GM10266 (cell line): ENCODE results near the gene RCC2.

Experiments used
- DNase-seq: peaks from one replicate; pipeline ENCODE4 v3.0.0; 2012; ENCODE audit errors: extremely low spot score
- TF ChIP-seq, protein P1 (sequence below): IDR thresholded peaks from 2 replicates; pipeline ENCODE4 v1.5.1; 2012; ENCODE audit warnings: mild to moderate bottlenecking, low read depth; ENCODE audit not compliant: control insufficient read depth, insufficient read depth; ENCODE audit errors: missing control alignments

The RCC2 gene

DNA sequence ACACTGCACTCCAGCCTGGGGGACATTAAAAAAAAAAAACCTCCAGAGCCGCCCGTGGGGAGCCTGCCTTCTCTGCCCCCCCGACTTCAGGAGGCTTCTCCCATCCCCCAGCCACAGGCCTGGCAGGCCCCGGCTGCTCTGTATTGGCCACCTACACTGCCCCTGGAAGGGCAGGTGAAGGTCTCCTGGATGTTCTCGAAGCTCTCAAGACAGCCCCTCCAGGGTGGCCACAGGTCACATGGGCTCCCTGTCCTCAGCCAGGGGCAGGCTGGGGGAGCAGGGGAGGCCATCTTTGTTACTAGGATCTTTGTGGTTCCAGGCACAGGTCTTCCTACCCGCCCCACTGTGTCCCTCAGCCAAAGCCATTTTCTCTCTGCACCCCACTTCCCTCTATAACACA lies 34.7 kb downstream of the RCC2 start:
- TF ChIP-seq, protein P1, sequence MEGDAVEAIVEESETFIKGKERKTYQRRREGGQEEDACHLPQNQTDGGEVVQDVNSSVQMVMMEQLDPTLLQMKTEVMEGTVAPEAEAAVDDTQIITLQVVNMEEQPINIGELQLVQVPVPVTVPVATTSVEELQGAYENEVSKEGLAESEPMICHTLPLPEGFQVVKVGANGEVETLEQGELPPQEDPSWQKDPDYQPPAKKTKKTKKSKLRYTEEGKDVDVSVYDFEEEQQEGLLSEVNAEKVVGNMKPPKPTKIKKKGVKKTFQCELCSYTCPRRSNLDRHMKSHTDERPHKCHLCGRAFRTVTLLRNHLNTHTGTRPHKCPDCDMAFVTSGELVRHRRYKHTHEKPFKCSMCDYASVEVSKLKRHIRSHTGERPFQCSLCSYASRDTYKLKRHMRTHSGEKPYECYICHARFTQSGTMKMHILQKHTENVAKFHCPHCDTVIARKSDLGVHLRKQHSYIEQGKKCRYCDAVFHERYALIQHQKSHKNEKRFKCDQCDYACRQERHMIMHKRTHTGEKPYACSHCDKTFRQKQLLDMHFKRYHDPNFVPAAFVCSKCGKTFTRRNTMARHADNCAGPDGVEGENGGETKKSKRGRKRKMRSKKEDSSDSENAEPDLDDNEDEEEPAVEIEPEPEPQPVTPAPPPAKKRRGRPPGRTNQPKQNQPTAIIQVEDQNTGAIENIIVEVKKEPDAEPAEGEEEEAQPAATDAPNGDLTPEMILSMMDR: no peak
- DNase-seq: no peak

DNA sequence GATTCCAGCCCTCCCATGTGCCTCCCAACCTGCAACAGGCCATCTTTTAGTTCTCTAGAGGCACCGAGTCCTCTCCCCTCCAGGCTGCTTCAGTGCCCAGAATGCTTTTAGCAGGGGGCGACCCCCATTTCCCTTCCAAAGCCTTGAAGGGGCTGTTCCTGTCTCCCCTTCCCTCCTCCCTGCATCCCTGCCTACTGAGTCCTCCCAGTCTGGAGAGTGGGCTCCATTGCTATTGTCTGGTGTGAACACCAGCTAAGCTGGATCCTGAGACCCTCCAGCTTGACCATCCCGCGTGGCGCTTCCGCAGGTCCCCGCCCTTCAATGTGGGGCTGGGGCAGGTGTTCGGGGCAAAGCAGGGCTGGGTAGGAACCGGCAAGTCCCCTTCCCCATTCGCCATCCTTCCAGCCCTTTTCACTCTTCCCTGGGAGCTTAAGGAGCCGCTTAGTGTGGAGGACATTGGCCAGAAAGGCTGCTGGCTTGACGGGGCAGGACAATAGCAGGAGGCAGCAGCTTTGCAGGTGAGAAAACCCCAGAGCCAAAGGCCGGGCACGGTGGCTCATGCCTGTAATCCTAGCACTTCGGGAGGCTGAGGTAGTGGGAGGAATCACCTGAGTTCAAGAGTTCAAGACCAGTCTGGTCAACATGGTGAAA lies 35.3 kb downstream of the RCC2 start:
- TF ChIP-seq, protein P1: no peak
- DNase-seq: no peak

DNA sequence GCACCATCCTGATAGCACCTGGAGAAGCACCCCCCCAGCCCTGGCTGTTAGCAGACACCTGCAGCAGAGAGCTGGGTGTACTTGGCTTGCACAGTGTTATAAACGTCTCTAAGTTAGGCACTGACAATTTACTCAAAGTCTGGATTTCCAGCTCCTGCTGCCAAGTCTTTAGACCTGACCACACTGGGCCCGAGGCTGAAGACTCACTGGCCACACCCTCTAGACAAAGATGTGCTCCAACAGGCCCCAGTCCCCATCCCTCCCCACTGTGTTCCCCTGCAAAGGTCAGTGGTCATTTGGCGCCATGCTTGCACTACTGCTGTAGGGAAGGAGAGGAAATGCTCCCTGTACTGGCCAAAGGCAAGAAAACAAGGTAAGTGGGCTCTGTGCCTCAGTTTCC lies 36.4 kb downstream of the RCC2 start:
- TF ChIP-seq, protein P1: no peak
- no peak for DNase-seq

DNA sequence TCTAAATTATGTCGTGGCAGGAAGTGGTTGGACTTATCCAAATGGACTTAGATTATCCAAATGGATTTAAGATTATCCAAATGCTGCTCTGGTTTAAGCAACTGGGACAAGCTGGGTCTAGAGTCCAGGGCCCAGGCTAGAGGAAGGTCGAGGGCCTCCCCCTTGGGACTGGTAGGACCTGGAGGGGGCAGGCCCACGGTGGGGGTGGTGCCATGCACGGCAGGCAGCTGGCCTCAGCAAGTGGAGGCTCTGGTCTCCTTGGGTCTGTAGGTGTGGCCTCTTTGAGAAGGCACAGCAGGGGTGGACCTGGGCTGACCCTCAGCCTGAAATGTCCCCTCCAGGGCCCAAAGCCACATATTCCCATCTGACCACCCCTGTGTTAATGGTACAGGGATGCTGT lies 37.6 kb downstream of the RCC2 start:
- DNase-seq: no peak
- TF ChIP-seq, protein P1: no peak

DNA sequence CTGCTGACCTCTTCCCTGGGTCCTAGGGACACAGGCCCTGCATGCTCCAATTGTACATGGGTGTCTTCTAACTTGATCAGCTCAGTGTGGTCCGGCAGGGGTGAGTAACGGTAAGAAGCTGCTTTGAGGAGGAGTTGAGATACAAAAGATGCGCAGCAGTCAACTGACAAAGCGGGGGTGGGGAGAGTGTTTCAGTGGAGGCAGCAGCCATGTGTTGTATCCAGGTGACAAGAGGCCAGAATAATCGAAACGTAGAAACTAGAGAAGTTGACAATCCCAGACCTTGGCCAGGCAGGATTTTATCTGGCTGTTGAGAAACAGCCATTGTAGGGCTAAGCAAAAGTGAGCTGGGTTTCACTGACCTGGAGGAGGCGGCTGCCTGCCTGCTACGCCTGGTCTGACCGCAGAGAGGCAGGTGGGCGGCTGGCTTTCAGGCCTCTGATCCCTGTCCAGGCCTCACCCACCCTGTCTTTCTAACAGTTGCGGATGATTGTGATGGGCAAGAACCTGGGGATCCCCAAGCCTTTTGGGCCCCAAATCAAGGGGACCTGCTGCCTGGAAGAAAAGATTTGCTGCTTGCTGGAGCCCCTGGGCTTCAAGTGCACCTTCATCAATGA lies 38.6 kb downstream of the RCC2 start:
- TF ChIP-seq, protein P1: no peak
- no peak for DNase-seq

DNA sequence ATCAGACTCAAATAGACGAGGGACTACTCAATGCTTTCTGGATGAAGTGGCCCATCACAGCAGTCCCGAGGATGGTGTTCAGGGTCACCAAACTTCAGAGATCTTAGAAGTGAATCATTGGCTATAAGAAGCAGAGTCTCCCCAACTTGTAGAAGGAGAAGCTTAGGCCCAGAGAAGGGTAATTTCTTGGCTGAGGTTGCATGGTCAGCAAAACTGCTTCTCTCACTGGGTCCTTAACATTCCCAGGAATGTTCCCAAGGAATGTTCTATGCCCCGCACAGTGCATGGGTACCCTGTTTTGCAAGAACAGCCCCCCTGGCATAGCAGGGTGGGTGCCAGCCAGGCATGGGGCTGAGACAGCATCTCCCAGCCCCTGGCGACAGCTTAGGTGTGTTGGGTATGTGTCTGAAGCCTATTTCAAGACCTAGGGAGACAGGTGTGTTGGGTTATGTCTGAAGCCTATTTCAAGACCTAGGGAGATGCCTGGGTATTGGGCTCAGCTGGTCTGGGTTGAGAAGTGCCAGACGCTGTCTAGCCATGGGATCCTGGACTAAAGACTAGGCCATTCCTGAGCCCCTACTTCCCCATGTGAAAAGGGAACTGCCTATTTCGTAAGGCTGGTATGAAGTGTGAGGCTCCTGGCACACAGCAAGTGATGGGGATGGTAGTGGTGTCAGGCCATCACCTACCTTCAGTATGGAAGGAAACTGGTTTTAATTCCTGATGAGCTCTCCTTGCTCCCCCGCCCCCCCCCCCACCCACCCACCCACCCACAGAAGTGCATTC lies 41.4 kb downstream of the RCC2 start:
- TF ChIP-seq, protein P1: no peak

DNA sequence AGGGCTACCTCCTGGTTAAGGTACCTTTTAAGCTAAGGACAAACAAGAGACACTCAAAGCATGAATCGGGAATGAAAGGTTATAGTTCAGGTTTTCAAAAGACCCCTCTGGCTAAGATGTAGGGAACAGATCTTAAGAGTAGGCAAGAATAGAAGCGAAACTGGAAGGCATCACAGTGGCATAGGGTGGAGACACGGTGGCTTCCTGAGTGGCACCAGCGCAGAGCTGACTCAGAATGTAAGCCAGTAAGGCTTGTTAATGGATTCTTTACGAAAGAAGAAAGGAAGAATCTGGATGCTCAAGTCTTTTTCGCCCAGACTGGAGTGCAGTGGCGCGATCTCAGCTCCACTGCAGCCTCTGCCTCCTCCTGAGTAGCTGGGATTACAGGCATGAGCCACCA lies 46.2 kb downstream of the RCC2 start:
- TF ChIP-seq, protein P1: no peak

More for the DNA sequence above, 41.4 kb downstream of the RCC2 start:
- no peak for DNase-seq

More for the DNA sequence above, 46.2 kb downstream of the RCC2 start:
- DNase-seq: no peak
